RCC 7860 (cell line): ENCODE measurements around the gene TBL3.
"Not testable (repeated sequence)": the region's sequence is repeated elsewhere in the genome, so short reads cannot be mapped to it uniquely, and the experiment has no call there.

Source experiments
- DNase-seq: peaks from one replicate; pipeline ENCODE4 v3.0.0-alpha.2; 2015; ENCODE audit warnings: low spot score
- FAIRE-seq: peaks from 2 replicates; lab custom pipeline; 2012; peaks lifted over from hg19 to GRCh38; lab: Jason Lieb, UNC

Gene TBL3

DNA sequence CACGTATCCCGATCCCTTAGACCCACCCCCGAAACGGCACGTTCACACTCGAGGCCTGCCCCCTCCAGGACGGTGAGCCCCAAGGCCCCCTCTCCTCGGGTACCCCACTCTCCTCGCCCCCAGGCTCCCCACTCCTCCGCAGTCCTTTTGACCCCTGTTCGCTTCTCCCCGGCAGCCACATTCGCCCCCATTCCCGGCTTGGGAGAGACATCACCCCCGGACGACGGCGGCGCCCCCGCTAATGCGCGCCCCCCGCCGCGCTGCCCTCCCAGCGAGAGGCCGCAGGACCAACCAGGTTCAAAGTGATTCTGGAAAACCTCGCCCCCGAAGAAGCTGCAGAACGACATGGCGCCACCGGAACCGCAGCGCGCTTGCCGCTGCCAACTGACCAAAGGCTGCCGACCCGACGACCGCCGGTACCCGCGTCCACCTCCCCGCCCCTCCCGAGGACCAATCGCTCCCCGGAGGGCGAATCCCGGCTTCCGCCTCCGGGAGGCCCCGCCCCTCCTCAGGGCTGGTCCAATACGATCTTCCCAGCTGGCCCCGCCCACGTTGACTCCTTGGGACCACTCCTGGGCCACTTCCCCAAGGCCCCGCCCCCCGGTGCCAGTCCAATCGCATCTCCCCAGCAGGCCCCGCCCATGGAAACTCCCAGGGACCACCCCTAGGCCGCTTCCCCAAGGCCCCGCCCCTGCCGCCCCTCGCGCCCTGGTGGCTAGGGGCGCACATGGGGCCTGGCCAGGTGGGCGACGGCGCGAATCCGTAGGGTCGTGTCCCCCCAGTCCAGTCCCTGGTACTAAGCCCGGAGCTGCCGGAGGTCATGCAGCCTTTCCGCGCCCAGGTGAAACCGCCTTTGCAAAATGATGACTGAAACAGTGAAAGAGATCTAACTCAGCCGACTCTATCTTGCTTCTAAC is 28.8 kb upstream of the TBL3 start, which contains the start of gene MSRB1:
Gene MSRB1 (minus strand): TSS at position 390 of the 917 bp plus-strand sequence. CDS start 43 bp downstream, at position 347.
- peak; percentile 87 for FAIRE-seq
- peak; percentile 93 for DNase-seq

DNA sequence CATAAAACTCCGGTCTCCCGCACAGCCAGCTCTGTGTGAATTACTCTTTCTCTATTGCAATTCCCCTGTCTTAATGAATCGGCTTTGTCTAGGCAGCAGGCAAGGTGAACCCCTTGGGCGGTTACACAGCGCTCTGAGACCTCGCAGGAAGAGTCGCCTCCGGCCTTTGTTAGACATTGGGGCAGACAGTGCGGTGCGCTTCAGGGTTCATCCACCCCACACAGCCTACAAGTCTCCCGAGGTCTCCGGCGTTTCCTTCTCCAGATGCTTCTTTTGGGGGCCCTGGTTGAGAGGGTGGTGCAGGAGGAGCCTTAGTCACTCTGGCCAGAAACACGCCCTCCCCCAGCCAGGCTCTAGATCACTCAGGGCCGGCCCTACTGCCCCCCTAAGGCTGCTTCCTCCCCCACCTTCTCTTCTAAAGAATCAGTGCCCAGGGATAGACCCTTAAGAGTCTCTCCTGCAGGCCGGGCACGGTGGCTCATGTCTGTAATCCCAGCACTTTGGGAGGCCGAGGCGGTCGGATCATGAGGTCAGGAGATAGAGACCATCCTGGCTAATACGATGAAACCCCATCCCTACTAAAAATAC is 27.1 kb upstream of the TBL3 start:
- FAIRE-seq = no peak
- no peak for DNase-seq

DNA sequence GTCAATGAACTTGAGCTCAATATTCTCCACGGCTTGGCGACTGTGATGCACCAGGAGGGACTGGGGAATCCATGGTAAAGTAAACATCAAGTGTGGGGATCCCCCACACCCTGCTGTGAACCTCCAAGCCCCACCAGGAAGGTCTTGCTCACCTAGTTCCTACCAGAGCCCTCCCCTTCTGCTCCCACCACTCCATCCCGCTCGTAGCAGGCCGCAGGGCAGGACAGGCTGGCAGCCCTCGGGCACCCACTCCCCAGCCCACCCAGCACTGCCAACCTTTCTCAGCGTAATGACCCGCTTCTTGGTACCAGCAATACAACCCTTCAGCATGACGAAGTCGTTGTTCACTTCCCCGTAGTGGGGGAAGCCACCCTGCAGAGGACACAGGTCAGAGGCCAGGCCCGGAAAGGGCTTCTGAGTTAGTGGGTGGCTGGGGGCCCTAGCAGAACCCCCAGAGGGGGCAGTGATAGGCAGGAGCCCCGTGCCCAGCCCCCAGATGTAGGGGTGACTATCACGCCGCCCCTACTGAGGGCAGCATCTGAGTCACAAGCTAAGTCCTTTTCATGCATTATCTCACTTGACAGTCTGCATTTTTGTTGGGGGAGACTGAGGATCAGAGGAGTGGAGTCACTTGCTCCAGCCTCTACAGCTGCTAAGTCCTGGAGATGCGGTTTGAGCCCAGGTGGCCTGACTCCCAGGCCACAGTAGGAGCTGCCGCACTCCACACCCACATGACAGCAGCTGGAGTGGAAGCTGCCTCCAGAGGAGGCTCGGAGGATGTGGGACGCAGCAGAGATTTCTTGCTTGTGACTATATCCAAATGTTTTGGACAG is 26.1 kb upstream of the TBL3 start:
- FAIRE-seq (no peak), DNase-seq (no peak)

DNA sequence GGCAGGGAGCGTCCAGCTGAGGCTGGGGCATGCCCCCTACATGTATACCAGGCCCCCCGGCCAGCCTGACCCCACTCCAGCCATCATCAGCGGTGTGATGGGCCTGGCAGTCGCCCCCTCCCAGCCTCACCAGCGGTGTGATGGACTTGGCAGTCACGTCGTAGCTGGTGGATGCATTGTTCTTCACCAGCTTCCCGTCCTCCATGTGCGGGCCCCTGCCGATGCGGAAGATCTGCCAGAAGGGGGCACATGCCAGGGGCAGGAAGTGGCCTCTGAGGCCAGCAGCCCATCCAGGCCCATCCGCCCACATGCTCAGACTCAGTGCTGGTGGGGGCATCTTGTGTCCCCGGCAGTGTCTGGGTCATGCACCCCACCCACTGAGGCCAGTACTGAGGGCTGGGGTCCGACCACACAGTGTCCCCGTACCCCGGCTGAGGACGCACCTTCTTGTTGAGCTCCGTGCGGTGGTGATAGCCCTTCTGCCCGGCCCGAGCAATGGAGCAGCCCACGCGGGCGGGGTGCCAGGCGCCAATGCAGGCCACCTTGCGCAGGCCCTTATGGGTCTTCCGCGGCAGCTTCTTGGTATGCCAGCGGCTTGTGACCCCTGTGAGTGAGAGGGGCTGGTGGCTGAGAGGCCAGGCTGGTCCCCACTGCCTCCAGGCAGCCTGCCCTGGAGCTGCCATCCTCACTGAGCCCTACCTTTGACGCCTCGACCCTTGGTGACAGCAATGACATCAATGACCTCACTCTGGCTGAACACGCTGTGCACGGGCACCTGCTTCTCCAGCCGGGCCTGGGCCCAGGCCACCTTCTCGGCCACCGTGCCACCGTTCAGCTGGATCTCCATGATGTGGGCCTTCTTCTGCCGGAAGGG is 25.1 kb upstream of the TBL3 start:
- FAIRE-seq (no peak), DNase-seq (no peak)

DNA sequence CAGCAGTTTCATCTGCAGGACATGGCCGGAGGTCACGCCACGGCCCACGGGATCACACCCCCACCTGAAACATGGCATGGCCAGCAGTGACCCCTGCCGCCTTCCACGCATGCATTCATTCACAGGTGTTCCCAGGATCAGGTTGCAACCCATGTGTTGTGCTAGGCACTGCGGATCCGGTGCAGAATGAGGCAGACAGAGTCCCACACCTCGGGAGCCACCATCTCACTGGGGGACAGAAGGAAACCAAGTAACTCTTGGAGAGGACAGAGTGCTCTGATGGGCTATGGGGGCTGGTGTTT is 24.5 kb upstream of the TBL3 start:
- FAIRE-seq (no peak), DNase-seq (no peak)

DNA sequence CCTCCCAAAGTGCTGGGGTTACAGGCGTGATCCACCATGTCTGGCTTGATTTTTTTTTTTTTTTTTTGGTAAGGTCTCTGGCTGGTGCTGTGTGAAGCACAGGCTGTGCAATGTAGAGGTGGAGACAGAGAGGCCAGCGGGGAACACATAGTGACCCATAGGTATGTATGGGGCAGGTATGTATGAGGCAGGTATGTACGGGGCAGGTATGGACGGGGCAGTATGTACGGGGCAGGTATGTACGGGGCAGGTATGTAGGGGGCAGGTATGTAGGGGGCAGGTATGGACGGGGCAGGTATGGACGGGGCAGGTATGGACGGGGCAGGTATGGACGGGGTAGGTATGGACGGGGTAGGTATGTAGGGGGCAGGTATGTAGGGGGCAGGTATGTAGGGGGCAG is 22.3 kb upstream of the TBL3 start:
- DNase-seq = no peak
- no peak for FAIRE-seq

DNA sequence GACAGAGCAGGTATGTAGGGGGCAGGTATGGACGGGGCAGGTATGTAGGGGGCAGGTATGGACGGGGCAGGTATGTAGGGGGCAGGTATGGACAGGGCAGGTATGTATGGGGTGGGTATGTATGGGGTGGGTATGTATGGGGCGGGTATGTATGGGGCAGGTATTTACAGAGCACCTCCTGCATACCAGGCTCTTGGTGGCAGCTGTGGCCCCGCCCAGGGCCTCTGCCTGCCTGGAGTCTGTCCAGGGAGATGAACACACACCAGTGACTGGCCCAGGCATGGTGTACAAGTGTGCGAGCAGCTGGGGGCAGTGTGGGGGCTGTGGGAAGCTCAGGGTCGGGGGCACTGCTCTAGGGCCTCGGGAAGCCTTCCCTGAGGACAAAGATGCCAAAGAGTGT is 21.8 kb upstream of the TBL3 start:
- no peak for DNase-seq
- FAIRE-seq = no peak

DNA sequence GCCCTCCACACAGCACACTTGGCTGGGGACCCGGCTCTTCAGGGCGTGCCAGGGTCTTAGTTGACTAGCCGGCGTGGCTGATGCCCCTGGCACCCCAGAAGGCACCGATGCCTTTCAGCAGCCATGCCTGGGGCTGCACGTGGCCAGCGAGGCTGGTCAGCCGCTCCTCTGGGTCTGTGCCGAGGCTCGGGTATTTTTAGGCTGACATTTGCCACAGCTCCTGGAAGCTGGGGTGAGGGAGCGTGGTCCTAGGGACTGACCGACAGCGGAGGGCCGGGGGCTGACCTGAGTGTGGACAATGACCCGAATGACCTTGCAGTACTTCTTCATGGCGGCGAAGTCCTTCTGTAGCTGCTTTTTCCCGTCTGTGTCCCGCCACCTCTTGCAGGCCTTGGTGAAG is 21.3 kb upstream of the TBL3 start:
- FAIRE-seq = no peak
- DNase-seq = no peak

DNA sequence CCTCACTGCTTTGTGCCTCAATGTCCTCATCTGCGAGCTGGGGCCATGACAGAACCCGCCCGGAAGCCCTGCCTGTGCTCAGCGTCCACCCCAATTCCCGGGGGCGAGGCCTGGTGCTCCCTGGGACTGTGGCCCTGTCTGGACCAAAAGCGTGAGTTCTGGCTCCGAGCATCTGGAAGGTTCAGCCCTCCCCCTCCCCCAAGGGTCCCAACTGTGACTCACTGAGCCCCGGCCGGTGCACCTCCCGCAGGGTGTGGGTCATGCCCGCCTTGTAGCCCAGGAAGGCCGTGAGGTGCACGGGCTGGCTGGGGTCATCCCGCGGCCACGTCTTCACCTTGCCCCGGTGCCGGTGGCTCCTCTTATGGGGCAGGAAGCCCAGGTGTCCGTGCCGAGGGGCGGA is 18.1 kb upstream of the TBL3 start:
- FAIRE-seq = no peak

DNA sequence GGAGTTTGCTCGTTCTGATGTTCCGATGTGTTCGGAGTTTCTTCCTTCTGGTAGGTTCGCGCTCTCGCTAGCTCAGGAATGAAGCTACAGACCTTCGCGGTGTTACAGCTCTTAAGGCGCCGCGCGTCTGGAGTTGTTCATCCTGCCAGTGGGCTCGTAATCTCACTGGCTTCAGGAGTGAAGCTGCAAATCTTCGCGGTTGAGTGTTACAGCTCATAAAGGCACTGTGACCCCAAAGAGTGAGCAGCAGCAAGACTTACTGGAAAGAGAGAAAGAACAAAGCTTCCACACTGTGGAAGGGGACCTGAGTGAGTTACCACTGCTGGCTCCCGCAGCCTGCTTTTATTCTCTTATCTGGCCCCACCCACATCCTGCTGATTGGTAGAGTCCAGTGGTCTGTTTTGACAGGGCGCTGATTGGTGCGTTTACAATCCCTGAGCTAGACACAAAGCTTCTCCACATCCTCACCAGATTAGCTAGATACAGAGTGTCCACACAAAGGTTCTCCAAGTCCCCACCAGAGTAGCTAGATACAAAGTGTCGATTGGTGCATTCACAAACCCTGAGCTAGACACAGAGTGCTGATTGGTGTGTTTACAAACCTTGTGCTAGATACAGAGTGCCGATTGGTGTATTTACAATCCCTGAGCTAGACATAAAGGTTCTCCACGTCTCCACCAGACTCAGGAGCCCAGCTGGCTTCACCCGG is 14.3 kb upstream of the TBL3 start:
- not testable (repeated sequence) for FAIRE-seq, DNase-seq

More for the DNA sequence above, 18.1 kb upstream of the TBL3 start:
- DNase-seq = no peak

DNA sequence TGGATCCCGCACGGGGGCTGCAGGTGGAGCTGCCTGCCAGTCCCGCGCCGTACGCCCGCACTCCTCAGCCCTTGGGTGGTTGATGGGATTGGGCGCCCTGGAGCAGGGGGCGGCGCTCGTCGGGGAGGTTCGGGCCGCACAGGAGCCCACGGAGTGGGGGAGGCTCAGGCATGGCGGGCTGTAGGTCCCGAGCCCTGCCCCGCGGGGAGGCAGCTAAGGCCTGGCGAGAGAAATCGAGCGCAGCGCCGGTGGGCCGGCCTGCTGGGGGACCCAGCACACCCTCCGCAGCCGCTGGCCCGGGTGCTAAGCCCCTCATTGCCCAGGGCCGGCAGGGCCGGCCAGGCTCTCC is 13.7 kb upstream of the TBL3 start:
- DNase-seq, FAIRE-seq: not testable (repeated sequence)

DNA sequence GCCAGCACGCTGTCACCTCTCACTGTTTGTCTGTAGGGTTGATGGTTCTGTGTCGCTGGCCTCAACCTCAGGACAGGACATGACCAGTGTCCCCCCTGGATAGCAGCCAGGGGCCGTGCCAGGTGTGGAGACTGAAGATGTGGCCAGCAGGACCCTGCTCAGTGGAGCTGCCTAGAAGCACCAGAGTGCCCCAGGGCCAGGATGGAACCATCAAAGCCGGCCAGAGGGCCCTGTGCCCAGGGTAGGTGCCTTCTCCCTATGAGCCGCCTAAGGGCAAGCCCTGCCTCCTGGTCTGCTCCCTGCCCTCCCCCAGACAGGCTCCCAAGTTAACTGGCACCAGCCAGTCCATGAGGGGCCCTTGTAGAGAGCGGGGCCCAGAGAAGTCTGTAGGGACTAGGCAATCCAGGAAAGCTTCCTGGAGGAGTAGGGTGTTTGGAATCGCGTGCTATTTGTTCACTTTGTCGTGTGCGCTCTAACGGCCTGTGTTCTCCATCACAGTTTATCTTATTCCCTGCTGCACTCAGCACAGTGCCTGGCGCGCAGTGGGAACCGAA is 13.1 kb upstream of the TBL3 start:
- DNase-seq = no peak
- no peak for FAIRE-seq

DNA sequence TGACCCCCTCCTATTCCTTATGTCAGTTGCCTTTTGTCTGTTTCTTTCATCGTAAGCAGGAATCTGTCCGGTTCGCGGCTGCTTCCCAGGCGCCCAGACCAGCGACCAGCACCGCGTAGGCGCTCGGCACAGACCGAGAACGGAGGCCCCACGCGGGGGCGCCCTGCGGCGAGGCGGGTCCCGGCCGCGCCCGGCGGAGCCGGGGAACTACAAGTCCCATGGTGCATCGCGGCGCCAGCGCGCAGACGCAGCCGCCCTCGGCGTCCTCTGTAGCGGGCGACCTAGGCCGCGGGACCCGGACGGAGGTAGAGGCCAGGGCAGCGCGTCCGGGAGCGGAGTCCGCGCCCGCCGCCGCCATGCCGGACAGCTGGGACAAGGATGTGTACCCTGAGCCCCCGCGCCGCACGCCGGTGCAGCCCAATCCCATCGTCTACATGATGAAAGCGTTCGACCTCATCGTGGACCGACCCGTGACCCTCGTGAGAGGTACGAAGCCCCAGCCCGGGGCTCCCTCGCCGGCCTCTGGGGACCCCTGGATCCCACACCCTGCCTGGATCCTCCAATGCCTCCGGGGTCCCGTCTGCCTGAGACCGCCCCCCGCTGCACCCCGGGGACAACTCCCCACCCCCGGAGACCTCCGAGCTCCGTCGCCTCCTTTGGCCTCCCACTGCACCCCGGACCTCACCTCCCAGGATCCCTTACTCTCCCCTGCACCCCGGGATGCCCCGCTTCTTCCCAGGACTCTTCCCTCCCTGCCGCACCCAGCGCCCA is 12.4 kb upstream of the TBL3 start, which contains the start of gene NDUFB10:
Gene NDUFB10 (plus strand): TSS at position 270 of the 771 bp plus-strand sequence. CDS start 87 bp downstream, at position 357.
- DNase-seq = peak; percentile 80
- no peak for FAIRE-seq

DNA sequence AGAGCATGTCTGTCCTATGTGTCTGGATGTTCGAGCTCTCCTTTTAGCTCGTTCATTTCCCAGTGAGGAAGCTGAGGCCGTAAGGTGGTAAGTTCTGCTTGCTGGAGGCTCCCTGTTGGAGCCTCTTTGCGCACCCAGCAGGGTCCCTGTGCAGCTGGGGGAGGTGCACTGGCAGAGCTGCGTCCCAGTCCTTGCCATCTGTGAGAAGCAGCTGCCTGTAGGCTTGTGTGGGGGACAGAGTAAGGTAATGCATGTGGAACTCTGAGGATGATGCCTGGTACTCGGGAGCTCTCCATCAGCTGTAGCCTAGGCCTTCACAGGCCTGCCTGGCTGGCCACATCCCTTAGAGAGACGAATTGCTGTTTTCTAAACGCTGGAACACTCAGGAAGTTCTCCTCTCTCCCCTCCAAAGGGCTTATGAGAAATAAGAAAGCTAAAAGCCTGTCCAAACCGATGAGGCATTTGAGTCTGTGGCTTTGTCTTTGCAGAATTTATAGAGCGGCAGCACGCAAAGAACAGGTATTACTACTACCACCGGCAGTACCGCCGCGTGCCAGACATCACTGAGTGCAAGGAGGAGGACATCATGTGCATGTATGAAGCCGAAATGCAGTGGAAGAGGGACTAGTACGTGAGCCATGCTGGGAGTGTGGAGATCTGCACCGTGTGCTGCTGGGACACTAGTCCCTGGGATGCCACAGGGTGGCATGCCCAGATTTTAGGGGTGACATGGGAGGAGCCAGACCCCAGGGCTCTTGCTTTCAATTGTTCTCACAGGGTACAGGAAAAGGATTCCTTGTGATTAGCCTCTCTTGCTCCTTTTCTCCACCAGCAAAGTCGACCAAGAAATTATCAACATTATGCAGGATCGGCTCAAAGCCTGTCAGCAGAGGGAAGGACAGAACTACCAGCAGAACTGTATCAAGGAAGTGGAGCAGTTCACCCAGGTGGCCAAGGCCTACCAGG is 10.9 kb upstream of the TBL3 start:
- FAIRE-seq (no peak), DNase-seq (peak; percentile 64)

DNA sequence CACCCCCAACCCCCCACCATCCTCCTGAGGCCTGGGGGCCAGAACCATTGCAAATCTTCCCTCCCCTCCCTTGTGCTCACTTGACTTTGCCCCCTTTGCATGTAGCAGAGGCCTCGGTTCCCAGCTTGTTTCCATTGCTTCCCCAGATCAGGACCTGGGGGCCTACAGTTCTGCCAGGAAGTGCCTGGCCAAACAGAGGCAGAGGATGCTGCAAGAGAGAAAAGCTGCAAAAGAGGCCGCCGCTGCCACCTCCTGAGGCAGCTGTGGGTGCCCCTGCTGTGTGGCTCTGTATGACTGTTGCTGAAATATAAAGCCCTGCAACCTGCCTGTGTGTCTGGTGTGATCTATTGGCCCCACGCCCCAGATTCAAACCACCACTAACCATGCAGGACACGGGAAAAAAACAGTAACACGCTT is 10.2 kb upstream of the TBL3 start:
- DNase-seq (peak; percentile 9), FAIRE-seq (no peak)

DNA sequence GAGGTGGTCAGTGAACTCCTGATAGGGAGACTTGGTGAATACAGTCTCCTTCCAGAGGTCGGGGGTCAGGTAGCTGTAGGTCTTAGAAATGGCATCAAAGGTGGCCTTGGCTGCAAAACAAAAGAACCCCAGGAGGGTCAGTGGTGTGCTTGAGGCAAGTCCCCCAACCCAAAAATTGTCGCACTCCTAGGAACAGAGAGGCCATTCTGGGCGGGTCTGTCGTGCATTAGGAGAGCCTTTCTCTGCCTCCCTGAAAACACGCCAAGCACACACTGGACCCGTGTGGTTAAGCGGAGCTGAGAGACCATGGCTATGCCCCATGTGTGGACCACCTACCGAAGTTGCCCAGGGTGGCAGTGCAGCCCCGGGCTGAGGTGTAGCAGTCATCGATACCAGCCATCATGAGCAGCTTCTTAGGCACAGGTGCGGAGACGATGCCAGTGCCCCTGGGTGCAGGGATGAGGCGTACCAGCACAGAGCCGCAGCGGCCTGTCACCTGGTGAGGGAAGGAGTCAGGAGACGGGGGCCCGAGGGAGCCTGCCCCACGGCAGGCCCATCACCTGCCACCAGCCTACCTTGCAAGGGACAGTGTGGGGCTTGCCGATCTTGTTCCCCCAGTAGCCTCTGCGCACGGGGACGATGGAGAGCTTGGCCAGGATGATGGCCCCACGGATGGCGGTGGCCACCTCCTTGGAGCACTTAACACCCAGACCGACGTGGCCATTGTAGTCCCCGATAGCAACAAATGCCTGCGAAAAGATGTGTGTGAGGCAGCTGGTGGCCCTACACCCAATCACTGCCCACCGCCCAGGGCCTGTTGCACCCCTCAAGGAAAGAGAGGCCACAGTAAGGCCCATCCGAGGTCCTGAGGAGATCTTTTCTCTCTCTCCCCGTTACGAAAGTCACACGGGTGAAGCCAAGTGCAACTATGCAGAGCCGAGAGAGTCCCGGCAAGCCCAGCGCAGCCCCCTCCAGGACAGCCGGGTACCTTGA is 9.4 kb upstream of the TBL3 start:
- not testable (repeated sequence) for DNase-seq, FAIRE-seq
